Measurements from ENCODE around the gene CUL9. TPM values are rescaled to one million over a fixed set of nuclear protein-coding genes. Genes with fewer than 3 reads are reported as not detected.

The CUL9 gene
- 10 to 100 TPM; 26.0 to 31.0 TPM for total RNA-seq

GRCh38 chr6:43181942-43182860 lies at the start of gene CUL9:
Gene CUL9, plus strand, starts transcription at chr6:43182196. Its CDS starts 2,115 bp downstream, at chr6:43184311.

GRCh38 chr6:43170931-43171706 lies 10.9 kb upstream of the CUL9 start, which contains the start of gene SRF:
Gene SRF, plus strand, starts transcription at chr6:43171269. Its CDS starts 388 bp downstream, at chr6:43171657.

GRCh38 chr6:43228951-43229802 lies 47.2 kb downstream of the CUL9 start, which contains the start of gene DNPH1:
Gene DNPH1, minus strand, starts transcription at chr6:43229481. Its CDS starts 25 bp downstream, at chr6:43229456.

GRCh38 chr6:43242908-43243663 lies 61.1 kb downstream of the CUL9 start, which contains the start of gene TTBK1:
Gene TTBK1, plus strand, starts transcription at chr6:43243481. Its CDS starts 3,180 bp downstream, at chr6:43246661.

Other genes starting within 250 kb of the CUL9 start
- gene GNMT, start 221.4 kb upstream of the CUL9 start, total RNA-seq = not detected
- gene PEX6, start 203.0 kb upstream of the CUL9 start, total RNA-seq = 10 to 100 TPM; 20.3 to 27.5 TPM
- gene PPP2R5D, start 197.6 kb upstream of the CUL9 start, total RNA-seq = 10 to 100 TPM; 48.5 to 65.6 TPM
- gene MEA1, start 168.2 kb upstream of the CUL9 start, total RNA-seq = 10 to 100 TPM; 40.6 to 63.6 TPM
- 10 to 100 TPM; 84.7 to 90.9 TPM for gene KLHDC3, start 167.9 kb upstream of the CUL9 start, total RNA-seq
- gene RRP36, start 160.6 kb upstream of the CUL9 start, total RNA-seq = 100 to 1,000 TPM in 1 of 2 donors, 10 to 100 TPM in 1; 84.0 to 123 TPM
- gene CUL7, start 128.3 kb upstream of the CUL9 start, total RNA-seq = 10 to 100 TPM; 16.7 to 17.6 TPM
- 10 to 100 TPM; 19.6 to 38.6 TPM for gene MRPL2, start 122.8 kb upstream of the CUL9 start, total RNA-seq
- gene KLC4, start 122.6 kb upstream of the CUL9 start, total RNA-seq = 10 to 100 TPM in 1 of 2 donors, 1 to 10 TPM in 1; 8.7 to 14.1 TPM
- gene PTK7, start 105.9 kb upstream of the CUL9 start, total RNA-seq = 10 to 100 TPM; 19.3 to 36.6 TPM
- gene SRF, start 10.9 kb upstream of the CUL9 start, total RNA-seq = 10 to 100 TPM; 15.8 to 22.6 TPM
- gene DNPH1, start 47.3 kb downstream of the CUL9 start, total RNA-seq = 10 to 100 TPM; 43.6 to 71.9 TPM
- under 1 TPM in 1 of 2 donors, not detected in 1; under 0.01 TPM for gene TTBK1, start 61.3 kb downstream of the CUL9 start, total RNA-seq
- gene SLC22A7, start 116.1 kb downstream of the CUL9 start, total RNA-seq = not detected
- gene CRIP3, start 126.6 kb downstream of the CUL9 start, total RNA-seq = not detected
- gene ZNF318, start 187.5 kb downstream of the CUL9 start, total RNA-seq = 10 to 100 TPM in 1 of 2 donors, 1 to 10 TPM in 1; 9.0 to 14.1 TPM
- 10 to 100 TPM; 25.8 to 32.6 TPM for gene ABCC10, start 245.3 kb downstream of the CUL9 start, total RNA-seq

All from melanocyte of skin (primary cell).